Epithelial cell of prostate (primary cell): ENCODE results near the gene CUTA.

ENCODE experiments used
- DNase-seq: peaks from one replicate; pipeline ENCODE4 v3.0.0-alpha.2; 2011; ENCODE audit warnings: low read depth, low spot score
- H3K27ac ChIP-seq: fragments of 450-650 bp; 2 replicates; pipeline ENCODE4 v1.5.1; 2017; ENCODE audit warnings: mild to moderate bottlenecking

The CUTA gene

GRCh38 chr6:33417903-33418689, at the start of gene CUTA:
TSS of gene CUTA (minus strand) at chr6:33418107. CDS start at chr6:33418000, 107 bp downstream.
- DNase-seq = peak; percentile 100
- H3K27ac ChIP-seq = peak within 1 kb of the TSS; percentile 90

- H3K27ac ChIP-seq = no peak overlapping the region
- no peak for DNase-seq
Observed at GRCh38 chr6:33467091-33467490, 49.2 kb upstream of the CUTA start.

GRCh38 chr6:33466075-33466735, 48.3 kb upstream of the CUTA start:
- DNase-seq = no peak

GRCh38 chr6:33459226-33459625, 41.3 kb upstream of the CUTA start:
- H3K27ac ChIP-seq = no peak overlapping the region
- no peak for DNase-seq

More at GRCh38 chr6:33466075-33466735, 48.3 kb upstream of the CUTA start:
- no peak overlapping the region for H3K27ac ChIP-seq

- no peak overlapping the region for H3K27ac ChIP-seq
Observed at GRCh38 chr6:33458676-33459075, 40.8 kb upstream of the CUTA start.

GRCh38 chr6:33456156-33456555, 38.2 kb upstream of the CUTA start:
- H3K27ac ChIP-seq = no peak overlapping the region
- no peak for DNase-seq

More at GRCh38 chr6:33458676-33459075, 40.8 kb upstream of the CUTA start:
- DNase-seq = no peak

GRCh38 chr6:33455051-33455450, 37.1 kb upstream of the CUTA start:
- DNase-seq = no peak
- H3K27ac ChIP-seq = no peak overlapping the region

- peak; percentile 83 for DNase-seq
- peak within 1 kb of the TSS; percentile 47 for H3K27ac ChIP-seq
Observed at GRCh38 chr6:33454009-33454946, 36.4 kb upstream of the CUTA start, which contains the start of gene ZBTB9. TSS of gene ZBTB9 (plus strand) at chr6:33454576. CDS start at chr6:33455101, 525 bp downstream.

GRCh38 chr6:33453393-33454008, 35.6 kb upstream of the CUTA start:
- DNase-seq = no peak
- H3K27ac ChIP-seq = peak overlapping the region; percentile 47

GRCh38 chr6:33452496-33452895, 34.6 kb upstream of the CUTA start:
- H3K27ac ChIP-seq = no peak overlapping the region
- no peak for DNase-seq

GRCh38 chr6:33451606-33452005, 33.7 kb upstream of the CUTA start:
- H3K27ac ChIP-seq = no peak overlapping the region
- DNase-seq = no peak

GRCh38 chr6:33450434-33450833, 32.5 kb upstream of the CUTA start:
- H3K27ac ChIP-seq = no peak overlapping the region
- DNase-seq = no peak

GRCh38 chr6:33446356-33446755, 28.4 kb upstream of the CUTA start:
- DNase-seq = no peak
- H3K27ac ChIP-seq = peak overlapping the region; percentile 73

- DNase-seq = no peak
- H3K27ac ChIP-seq = peak overlapping the region; percentile 73
Observed at GRCh38 chr6:33445119-33445603, 27.3 kb upstream of the CUTA start.

- no peak overlapping the region for H3K27ac ChIP-seq
- no peak for DNase-seq
Observed at GRCh38 chr6:33443619-33444504, 26.0 kb upstream of the CUTA start.

GRCh38 chr6:33443025-33443424, 25.1 kb upstream of the CUTA start:
- no peak for DNase-seq
- H3K27ac ChIP-seq = no peak overlapping the region

GRCh38 chr6:33442283-33442682, 24.4 kb upstream of the CUTA start:
- no peak overlapping the region for H3K27ac ChIP-seq
- no peak for DNase-seq

GRCh38 chr6:33441457-33441856, 23.6 kb upstream of the CUTA start:
- DNase-seq = no peak
- no peak overlapping the region for H3K27ac ChIP-seq
